ENCODE data around the gene UNC50.

DNA sequence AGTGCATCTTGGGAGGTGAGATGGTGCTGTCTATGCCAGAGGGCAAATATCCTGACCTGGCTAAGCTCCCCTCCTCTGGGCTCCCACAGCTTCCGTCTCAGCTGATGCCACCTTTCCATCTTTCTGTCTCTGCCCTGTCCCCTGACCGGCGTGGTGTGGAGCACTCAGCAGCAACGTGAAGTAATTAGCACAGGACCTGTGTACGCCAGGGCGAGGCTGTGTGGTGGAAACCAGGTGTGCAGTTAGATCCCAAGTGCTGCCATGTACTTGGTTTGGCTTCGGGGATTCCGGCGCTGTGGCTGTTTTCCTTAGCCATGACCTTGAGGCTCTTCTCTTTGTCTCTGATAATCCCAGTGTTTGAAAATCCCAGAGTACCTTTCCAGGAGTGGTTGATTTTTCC lies 36.6 kb upstream of the UNC50 start:
- TF ChIP-seq CTCF (IDR thresholded peaks at IDR 0.05; ENCODE audit: insufficient read depth, low read length, poor library complexity, severe bottlenecking) (no peak), EZH2phosphoT487 (conservative IDR thresholded peaks at IDR 0.05; ENCODE audit: low read length) (no peak)

Measured in SU-DHL-6 (cell line).